LoVo (cell line): ENCODE results near the gene ASPM.
"Not testable (repeated sequence)": the region's sequence is repeated elsewhere in the genome, so short reads cannot be mapped to it uniquely, and the experiment has no call there.

Experiments
- DNase-seq: peaks from one replicate; pipeline ENCODE4 v3.0.0-alpha.2; 2016; ENCODE audit warnings: low spot score

ASPM gene

DNA sequence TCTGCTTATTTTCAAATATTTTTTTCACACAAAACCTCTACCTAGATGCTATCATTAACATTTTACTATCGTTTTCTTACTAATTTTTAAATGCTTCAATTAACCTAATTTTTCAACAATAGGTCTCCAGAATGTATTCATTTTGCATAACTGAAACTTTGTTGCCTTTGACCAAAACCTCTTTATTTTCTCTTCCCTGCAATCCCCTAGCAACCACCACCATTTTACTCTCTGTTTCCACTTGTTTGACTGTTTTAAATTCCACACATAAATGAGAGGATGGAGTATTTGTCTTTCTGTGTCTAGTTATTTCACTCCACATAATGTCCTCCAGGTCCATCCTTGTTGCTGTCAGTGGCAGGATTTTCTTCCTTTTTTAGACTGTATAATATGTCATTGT is 69.9 kb downstream of the ASPM start:
- no peak for DNase-seq

DNA sequence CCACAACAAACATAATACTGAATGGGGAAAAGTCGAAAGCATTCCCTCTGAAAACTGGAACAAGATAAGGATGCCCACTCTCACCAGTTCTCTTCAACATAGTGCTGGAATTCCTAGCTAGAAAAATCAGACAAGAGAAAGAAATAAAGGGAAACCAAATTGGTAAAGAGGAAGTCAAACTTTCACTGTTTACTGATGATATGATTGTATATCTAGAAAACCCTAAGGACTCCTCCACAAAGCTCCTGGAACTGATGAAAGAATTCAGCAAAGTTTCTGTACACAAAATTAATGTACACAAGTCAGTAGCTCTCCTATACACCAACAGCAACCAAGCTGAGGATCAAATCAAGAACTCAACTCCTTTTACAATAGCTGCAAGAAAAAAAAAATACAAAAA is 72.5 kb downstream of the ASPM start:
- DNase-seq: no peak

DNA sequence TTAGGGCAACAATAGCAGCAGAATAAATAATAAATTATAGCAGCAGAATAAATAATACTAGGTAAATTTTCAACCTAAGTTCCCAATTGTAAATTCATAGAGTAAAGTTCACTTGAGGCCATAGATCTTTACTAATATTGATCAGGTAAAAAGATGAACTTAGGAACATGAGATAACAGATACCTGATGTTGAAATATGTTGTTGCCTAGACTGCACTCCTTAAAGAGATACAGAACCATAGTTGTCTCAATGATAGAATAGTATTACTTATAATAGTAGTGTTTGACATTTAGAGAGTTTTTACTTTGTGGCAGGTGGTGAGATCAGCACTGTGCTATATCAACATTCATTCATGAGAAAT is 79.0 kb downstream of the ASPM start:
- DNase-seq: no peak

DNA sequence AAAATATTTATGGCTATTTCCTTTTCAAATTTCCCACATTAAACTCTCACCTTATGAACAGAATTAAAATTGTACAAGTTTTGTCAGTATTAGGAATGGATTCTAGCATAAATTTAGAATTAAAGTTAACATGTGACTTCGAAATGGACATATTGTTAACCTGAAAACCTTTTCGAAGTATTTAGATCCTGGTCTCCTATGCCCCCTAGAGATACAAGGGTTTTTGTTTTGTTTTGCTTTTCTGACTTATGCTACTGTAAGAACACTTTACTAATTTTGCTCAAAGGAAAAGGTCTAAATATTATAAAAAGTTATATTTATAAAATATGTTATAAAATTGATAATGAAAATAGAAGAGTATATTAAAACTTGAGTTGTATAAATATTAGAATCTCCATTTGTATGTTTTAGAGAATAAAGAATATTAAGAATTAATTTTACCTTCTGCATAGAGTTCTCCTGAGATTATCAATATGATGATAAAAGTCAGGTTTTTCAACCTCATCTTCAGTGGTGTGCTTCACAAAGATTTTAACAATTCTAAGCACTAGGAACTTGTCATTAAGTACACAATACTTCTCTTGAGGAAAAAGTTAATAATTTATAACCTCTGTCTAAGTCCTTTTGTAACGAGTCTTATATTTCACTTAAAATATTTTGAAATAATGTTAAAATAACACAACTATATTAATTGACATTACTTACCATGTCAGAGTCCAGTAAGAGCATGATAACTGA is 79.6 kb downstream of the ASPM start, which contains the start of gene F13B:
Gene F13B, minus strand, starts transcription at position 542 of the 738 bp plus-strand sequence. Its CDS starts 37 bp downstream, at position 505.
- DNase-seq: no peak

DNA sequence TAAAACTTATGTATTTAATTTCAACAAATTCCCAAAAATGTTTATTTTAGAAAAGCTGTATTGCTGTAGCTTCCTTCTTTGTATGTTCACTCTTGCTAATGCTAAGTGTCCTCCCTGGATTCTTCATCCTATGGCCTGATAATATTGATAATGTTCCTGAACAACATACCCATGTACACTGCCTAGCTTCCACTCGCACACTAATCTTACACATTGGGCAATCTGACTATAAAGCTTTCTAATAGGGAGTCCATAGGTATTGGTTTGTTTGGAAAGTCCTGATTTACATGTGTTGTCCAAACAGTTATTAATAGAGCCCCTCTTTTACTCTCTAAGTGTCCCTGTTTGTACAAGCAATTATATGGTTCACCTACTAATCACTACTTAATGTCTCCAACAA is 80.2 kb downstream of the ASPM start:
- no peak for DNase-seq

DNA sequence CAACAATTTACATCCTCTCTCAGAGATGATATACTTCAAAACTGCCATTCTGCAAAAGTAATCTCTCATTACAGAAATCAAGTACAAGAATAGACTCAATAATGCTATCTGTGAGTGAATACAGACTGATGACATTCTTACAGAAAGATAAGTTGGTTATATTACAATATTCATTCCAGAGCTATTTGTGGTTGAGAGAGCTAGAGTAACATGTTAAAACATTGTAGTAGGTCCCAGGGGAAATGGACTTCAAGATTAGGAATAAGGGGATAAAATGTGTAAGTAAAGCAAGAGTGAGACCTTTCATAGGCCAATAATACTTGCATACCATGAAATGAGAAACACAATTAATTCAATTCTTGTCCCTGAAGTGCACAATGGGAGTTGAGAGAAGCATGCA is 80.9 kb downstream of the ASPM start:
- DNase-seq: no peak

DNA sequence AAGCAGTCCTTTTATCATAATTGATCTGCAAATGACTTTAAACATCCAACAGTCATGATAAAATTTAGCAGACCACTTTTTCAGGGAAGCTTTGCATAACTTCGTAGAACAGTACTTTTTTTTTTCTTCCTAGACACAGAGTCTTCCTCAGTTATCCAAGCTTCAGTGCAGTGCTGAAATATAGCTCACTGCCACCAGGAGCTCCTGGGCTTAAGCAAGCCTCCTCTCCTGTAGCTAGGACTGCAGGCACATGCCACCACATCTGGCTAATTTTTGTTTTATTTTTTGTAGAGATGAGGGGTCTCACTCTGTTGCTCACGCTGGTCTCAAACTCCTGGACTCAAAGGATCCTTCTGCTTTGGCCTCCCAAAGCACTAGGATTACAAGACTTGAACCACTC is 83.3 kb downstream of the ASPM start:
- DNase-seq: no peak

DNA sequence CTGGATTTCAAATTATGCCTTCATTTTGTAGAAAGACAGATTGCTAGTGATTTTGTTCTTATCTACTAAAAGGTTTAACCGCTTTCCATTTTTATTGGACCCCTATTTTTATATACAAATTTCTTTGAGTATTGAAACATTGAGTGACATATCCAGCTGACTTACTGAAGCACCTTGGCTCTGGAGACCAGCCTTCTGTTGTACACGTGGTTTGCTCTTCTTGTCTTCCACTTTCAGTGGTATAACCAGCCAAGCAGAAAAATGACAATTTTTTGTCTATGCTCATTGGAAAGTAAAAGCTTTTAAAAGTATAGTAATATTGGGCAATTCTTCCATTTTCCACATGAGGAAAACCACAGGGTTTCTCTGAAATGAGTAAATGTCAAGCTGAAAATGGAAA is 83.8 kb downstream of the ASPM start:
- DNase-seq: no peak

DNA sequence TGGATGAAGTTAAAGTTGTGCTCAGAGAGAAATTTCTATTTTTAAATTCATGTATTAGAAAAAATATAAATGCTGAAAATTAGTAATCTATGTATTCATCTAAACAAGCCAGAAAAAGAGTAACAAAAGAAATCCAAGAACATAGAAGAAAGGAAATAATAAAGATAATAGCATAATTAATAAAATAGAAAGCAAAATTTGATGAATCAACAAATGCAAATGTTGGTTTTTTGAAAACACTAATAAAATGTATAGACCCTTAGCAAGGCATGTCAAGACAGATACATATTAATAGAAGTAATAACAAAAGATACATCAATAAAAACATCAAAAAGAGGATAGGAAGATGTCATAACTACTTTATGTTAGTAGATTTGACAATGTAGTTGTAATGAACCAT is 97.4 kb downstream of the ASPM start:
- DNase-seq: no peak

DNA sequence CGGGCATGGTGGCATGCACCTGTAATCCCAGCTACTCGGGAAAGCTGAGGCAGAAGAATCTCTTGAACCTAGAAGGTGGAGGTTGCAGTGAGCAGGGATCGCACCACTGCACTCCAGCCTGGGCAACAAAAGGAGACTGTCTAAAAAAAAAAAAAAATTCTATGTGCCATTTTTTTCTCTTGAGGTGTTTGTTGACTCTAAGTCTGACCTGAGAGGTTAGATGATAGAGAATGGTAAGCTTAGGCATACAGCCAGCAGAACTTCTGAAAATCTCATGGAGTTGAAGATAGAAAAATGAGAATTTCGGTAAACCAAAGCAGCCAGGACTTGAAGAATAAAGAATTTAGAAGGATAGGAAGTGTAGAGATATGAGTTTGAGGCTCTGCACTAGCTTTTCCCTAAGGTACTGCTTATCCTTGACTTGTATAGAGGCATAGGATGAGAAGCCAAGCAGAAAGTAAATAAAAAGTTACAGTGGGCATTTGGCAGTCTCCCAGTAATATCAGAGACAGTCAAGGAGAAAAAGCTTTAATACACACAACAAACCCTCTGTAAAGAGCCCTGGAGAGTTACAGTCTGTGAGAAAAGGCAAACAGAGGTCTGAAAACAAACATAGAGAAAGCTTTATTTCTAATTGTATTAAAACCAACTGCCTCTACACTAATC is 103.7 kb downstream of the ASPM start:
- no peak for DNase-seq

DNA sequence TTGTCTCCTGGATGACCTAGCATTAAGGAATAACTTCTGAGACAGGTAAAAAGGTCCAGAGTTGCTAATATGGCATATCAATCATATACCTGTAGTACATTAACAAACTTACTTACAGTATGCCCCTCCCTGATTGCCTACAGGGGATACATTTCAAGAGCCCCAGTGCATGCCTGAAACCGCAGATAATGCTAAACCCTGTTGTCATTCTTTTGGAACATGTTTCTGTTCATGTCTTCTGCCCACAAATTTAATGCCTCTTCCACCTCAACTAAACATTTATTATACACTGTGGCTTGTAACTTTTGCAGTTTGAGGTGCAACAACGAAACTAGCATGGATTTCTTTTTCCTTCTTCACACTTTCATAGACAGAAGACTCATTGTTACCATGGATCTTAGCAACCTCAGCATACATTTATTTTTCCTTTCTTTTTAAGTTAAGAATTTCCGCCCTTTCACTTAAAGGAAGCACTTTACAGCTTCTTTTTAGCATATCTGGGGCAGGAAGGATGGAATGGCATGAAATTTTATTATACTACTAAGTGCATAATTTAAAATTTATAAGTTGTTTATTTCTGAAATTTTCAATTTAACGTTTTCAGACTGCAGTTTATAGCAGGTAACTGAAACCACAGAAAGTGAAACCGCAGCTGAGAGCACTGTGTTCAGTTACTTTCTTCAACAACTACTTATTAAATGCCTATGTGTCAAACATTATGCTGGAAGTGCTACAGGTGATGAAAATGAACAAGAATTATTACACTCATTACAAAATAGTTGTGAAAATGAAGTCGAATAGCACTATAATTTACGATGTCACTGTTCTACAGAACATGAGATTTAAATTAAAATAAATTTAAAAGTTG is 104.7 kb downstream of the ASPM start:
- no peak for DNase-seq

DNA sequence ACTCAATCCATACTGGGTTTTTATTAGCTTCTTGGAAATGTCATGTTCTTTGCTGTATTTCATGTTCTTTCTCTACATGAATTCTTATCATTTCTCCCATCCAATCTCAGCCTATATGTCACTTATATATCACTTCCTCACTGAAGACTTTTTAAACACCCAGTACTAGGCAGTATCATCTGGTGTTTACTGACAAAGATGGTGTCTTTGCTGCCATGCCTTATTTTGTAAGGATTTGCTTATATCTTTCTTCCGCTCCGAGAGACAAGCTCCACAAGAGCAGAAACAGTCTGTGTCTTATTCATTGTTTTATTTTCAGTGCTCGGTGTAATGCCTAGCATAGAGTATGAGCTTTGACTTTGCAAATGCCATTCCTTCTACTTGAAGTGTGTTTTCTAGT is 109.6 kb downstream of the ASPM start:
- no peak for DNase-seq

DNA sequence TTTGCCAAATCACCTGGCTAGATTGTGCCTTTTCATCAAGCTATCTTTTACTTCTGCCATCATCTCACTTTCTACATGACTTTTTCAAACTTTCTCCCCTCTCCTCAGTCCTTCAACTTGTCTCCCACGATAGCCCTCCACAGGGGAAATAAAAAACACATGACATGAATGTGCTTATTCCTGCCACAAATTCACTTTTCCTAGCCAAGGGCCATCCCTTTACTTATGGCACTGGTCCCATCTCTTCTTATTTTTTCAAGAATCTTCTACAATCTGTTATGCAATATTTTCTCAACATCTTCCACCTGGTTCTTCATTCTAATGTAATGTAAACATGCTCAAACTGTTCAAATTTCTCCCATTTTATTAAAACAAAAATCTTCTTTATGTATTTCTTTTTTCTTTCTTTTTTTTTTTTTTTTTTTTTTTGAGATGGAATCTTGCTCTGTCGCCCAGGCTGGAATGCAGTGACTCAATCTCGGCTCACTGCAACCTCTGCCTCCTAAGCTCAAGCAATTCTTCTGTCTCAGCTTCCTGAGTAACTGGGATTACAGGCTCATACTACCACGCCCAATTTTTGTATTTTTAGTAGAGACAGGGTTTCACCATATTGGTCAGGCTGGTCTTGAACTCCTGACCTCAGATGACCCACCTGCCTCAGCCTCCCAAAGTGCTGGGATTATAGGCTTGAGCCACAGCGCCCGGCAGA is 111.7 kb downstream of the ASPM start:
- DNase-seq: not testable (repeated sequence)
